ENCODE data around the gene PPP1R9A.

DNA sequence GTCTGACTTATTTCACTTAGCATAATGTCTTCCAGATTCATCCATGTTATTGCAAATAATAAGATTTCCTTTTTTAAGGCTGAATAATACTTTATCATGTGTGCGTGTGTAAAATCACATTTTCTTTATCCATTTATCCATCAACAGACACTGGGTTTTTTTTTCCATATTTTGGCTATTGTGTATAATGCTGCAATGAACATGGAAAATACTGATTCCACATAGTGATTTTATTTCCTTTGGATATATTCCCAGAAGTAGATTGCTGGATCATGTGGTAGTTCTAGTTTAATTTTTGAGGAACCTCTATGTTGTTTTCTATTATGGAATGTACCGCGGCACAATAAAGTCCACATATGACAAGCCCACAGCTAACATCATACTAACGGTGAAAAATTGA is 236.9 kb downstream of the PPP1R9A start:
- no peak for TF ChIP-seq GATA3 (IDR thresholded peaks at IDR 0.05; ENCODE audit: low read depth, low read length)
- no peak for TF ChIP-seq GATA2 (IDR thresholded peaks at IDR 0.05; ENCODE audit: low read depth, low read length)

All from SH-SY5Y (cell line).